GM23338 (cell line): ENCODE measurements around the gene ACBD7. TPM values are rescaled to one million over a fixed set of nuclear protein-coding genes. Genes with fewer than 3 reads are reported as not detected.

Source experiments
- polyA plus RNA-seq: library from polyadenylated mRNA; unstranded; fragments of >200 nt; fragmentation: Nextera tagmentation; extraction: Ambion mirVana; gene quantifications from 2 replicates; pipeline ENCODE4 v1.2.1, GENCODE V29; 2016
- total RNA-seq: library from RNA; depleted of rRNA; stranded (reverse); fragments of >200 nt; shearing (Covaris generic); gene quantifications from 2 replicates; pipeline ENCODE4 v1.2.3, GENCODE V29; 2014; rRNA removed

The ACBD7 gene
- total and polyA plus RNA-seq, 2 experiments from 2014 or later = 2.8 to 14.7 TPM

Other genes starting within 250 kb of the ACBD7 start
- 49.2 and 59.1 TPM in 2 replicates for gene SUV39H2, start 209.9 kb downstream of the ACBD7 start, total RNA-seq
- gene SUV39H2, start 209.9 kb downstream of the ACBD7 start, polyA plus RNA-seq = 30.4 and 33.3 TPM in 2 replicates
- gene DCLRE1C, start 134.7 kb downstream of the ACBD7 start, total RNA-seq = 3.9 and 5.3 TPM in 2 replicates
- gene DCLRE1C, start 134.7 kb downstream of the ACBD7 start, polyA plus RNA-seq = 21.4 and 30.2 TPM in 2 replicates
- 1.2 TPM in 1 of 2 replicates, not detected in the other for gene MEIG1, start 129.4 kb downstream of the ACBD7 start, total RNA-seq
- gene MEIG1, start 129.4 kb downstream of the ACBD7 start, polyA plus RNA-seq = 0.50 TPM in 1 of 2 replicates, not detected in the other
- gene OLAH, start 44.8 kb downstream of the ACBD7 start, total RNA-seq = not detected in 2 replicates
- 0.12 TPM in 1 of 2 replicates, not detected in the other for gene OLAH, start 44.8 kb downstream of the ACBD7 start, polyA plus RNA-seq
- 17.8 and 20.1 TPM in 2 replicates for gene RPP38, start 8.6 kb upstream of the ACBD7 start, total RNA-seq
- 42.8 and 50.7 TPM in 2 replicates for gene RPP38, start 8.6 kb upstream of the ACBD7 start, polyA plus RNA-seq
- 16.8 and 17.4 TPM in 2 replicates for gene NMT2, start 79.9 kb upstream of the ACBD7 start, total RNA-seq
- 10.1 and 11.7 TPM in 2 replicates for gene NMT2, start 79.9 kb upstream of the ACBD7 start, polyA plus RNA-seq